Activated CD4-positive, alpha-beta T cell treated with anti-CD3 and anti-CD28 coated beads for 48 hours (primary cell): ENCODE results near the gene ABCG5.

Source experiments
- DNase-seq: peaks from one replicate; pipeline ENCODE4 v3.0.0-alpha.2; 2020

Gene ABCG5

DNA sequence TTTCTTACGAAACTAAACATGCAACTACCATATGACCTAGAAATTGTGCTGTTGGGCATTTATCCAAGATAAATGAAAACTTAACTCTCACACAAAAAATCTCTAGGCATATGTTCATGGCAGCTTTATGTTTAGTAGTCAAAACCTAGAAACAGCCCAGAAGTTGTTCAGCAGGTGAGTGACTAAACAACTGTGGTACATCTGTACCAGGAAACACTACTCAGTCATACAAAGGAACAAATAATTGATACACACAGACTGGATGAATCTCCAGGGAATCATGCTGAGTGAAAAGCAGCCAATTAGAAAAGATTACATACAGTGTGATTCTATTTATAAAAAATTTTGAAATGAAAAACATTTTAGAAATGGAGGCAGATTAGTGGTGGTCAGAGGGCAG is 35.5 kb downstream of the ABCG5 start:
- DNase-seq = no peak

DNA sequence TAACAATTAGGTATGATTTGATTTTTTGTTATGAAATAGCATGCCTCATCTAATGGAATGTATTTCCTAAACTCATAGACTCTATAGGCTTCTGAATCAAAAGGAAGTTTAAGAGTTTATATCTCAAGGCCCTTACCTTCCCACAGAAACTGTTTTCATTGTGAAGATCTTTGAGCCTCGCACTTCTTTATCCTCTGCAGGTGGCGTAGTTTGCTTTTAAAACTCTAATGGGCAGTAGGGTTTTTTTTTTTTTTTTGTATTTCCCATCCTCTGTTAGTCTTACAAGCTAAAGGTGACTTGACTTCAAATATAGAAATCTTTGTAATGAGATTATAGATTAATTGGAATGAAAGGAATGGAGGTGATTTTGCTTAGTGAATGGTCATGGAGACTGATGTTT is 36.5 kb downstream of the ABCG5 start:
- DNase-seq = no peak

- no peak for DNase-seq
These were observed 37.7 kb downstream of the ABCG5 start for GRCh38 chr2:43800894-43801293.

DNA sequence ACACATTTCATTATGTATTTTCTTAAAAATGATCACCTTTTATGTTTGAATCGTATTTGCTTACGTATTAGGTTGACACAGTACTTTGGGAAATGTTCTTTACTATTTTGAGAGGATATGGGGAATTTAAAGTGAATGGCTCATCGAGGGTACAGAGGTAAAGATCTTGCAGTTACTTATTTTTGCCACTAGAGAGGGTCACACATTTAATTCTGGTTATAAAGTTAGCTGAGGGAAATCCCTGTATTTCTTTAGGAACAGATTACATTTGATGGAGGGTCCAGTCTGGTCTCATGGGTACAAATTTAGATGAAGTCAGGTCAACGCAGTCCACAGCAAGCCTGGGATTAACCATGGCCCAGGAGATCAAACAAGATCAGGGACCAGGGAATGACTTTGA is 40.3 kb downstream of the ABCG5 start:
- no peak for DNase-seq

GRCh38 chr2:43796206-43796605 is 42.4 kb downstream of the ABCG5 start:
- no peak for DNase-seq

- no peak for DNase-seq
These were observed 43.7 kb downstream of the ABCG5 start for GRCh38 chr2:43794956-43795355.

- DNase-seq = no peak
These were observed 46.0 kb downstream of the ABCG5 start for GRCh38 chr2:43792653-43793052.

- DNase-seq = no peak
These were observed 47.4 kb downstream of the ABCG5 start for GRCh38 chr2:43791035-43791765.

DNA sequence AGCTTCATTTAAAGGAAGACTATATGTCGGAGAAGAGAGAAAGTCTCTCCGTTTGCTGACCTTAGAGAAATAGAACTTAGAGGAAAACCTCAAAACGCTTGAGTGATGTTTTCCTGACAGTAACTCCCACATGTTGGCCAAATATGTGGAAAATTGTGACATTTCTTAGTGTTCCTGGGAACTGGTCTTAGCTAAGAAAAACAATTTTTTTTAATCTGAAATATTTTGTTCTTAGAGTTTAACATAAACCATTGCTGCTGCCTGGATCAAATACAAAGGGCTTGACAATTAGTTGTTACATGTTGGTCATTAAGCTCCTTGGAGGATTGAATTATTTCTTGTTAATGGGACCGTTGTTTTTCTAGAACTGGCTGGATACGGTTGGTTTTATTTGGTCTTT is 48.5 kb downstream of the ABCG5 start:
- no peak for DNase-seq

DNA sequence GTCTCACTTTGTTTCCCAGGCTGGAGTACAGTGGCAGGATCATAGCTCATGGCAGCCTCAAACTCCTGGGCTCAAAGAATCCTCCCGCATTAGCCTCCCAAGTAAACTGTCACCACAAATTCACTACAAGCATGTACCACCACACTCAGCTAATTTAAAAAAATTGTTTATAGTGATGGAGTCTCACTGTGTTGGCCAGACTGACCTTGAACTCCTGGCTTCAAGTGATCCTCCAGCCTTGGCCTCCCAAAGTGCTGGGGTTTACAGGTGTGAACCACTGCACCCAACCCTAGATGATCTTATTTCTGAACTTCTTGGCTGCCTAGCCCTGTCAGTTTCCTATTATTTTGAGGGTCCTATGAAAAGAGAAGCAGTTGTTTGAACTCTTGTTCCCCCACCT is 50.0 kb downstream of the ABCG5 start:
- DNase-seq = no peak

- no peak for DNase-seq
These were observed 50.7 kb downstream of the ABCG5 start for GRCh38 chr2:43787895-43788294.

DNA sequence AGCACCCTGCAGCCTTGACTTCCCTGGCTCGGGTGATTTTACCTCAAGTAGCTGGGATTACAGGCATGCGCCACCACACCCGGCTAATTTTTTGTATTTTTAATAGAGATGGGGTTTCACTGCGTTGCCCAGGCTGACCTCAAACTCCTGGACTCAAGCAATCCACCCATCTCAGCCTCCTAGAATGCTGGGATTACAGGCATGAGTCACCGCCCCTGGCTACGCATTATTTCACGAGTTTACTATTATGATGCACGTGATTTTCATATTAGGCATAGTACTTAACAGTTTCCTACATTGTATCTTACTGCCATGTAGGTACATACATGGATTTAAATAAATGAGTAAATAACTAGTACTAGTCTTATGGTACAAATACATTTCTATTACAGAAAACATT is 60.4 kb downstream of the ABCG5 start:
- no peak for DNase-seq

GRCh38 chr2:43777306-43777926 is 61.2 kb downstream of the ABCG5 start:
- DNase-seq = peak; percentile 57

GRCh38 chr2:43776324-43776723 is 62.3 kb downstream of the ABCG5 start:
- peak; percentile 36 for DNase-seq

- no peak for DNase-seq
These were observed 64.0 kb downstream of the ABCG5 start for GRCh38 chr2:43774617-43775016.

GRCh38 chr2:43773876-43774613 is 64.6 kb downstream of the ABCG5 start, which contains the start of gene DYNC2LI1:
Gene DYNC2LI1 (plus strand): TSS chr2:43774039. CDS start chr2:43774139, 100 bp downstream.
- peak; percentile 92 for DNase-seq

- DNase-seq = no peak
These were observed 72.6 kb downstream of the ABCG5 start for GRCh38 chr2:43766006-43766405.

DNA sequence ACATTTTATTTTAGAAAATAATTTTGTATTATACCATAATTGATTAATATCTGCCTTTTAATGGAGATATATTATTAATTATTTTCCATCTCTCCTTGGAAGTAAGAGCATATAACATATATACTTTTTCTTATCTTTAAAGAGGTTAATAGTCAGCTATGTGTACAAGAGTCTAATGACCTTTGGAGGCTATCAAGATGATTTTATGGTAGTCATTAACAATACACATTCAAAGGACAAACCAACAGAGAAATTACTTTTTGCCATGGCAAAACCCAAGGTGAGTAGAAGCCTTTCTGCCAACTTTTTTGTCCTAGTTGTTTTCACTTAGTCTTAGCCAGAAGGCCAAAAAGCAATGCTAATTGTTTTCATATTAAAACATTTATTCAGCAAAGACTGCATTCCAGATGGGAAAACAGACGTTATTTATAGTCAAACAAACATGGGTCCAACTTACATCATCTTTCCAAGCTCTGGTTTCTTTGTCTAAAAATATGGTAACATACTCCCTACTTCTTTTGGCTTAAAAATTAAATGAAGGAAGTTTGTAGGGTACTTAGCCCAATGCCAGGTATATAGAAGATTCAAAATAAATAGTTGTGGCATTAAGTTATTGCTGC is 74.4 kb downstream of the ABCG5 start:
- no peak for DNase-seq

DNA sequence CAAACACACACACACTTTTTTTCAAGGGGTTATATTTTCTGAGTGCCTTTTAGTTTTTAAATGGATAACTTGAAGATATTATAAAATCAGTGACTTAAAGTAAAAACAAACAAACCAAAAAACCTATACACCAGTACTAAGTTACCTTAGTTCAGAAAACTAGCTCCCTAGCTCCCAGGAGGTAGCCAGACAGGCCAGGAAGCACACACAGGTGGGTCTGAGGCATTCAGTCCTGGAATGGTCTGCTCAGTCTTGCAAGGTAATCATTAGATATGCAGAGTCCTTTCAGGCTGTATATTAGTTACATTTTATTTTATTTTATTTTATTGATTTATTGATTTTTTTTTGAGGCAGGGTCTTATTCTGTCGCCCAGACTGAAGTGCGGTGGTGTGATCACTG is 75.5 kb downstream of the ABCG5 start:
- DNase-seq = no peak
